WERI-Rb-1 (cell line): Measurements from ENCODE around the gene ACOX2.

Source experiments
- DNase-seq: peaks from one replicate; pipeline ENCODE4 v3.0.0-alpha.2; 2020
- H3K27ac ChIP-seq: fragments of 250-450 bp; sonication (Bioruptor Pico); 2 replicates; pipeline ENCODE4 v1.5.1; 2020; ENCODE audit warnings: mild to moderate bottlenecking, moderate library complexity
- H3K27me3 ChIP-seq: fragments of 250-450 bp; sonication (Bioruptor Pico); 2 replicates; pipeline ENCODE4 v1.5.1; 2021; ENCODE audit warnings: mild to moderate bottlenecking, low read depth, moderate library complexity; ENCODE audit not compliant: insufficient read depth, severe bottlenecking
- H3K36me3 ChIP-seq: fragments of 250-450 bp; sonication (Bioruptor Pico); 2 replicates; pipeline ENCODE4 v1.5.1; 2020; ENCODE audit warnings: mild to moderate bottlenecking, moderate library complexity
- H3K4me3 ChIP-seq: 2 replicates; pipeline ENCODE4 v1.5.1; 2011; ENCODE audit warnings: low read depth, mild to moderate bottlenecking, control low read depth, low read length
- H3K9me3 ChIP-seq: fragments of 250-450 bp; sonication (Bioruptor Pico); 2 replicates; pipeline ENCODE4 v1.5.1; 2021; ENCODE audit warnings: mild to moderate bottlenecking, moderate library complexity; ENCODE audit not compliant: severe bottlenecking
- CTCF ChIP-seq: IDR thresholded peaks from 2 replicates; pipeline ENCODE4 v1.5.1; 2011; ENCODE audit warnings: low read depth, mild to moderate bottlenecking, control low read depth, inconsistent platforms, low read length

ACOX2 gene

GRCh38 chr3:58569287-58570001, 32.5 kb upstream of the ACOX2 start:
- H3K27me3 ChIP-seq, result no peaks in the 10 kb centered on the region
- no peaks in the 10 kb centered on the region for H3K36me3 ChIP-seq
- no peaks in the 10 kb centered on the region for H3K9me3 ChIP-seq
- no peak overlapping the region for H3K4me3 ChIP-seq
- TF ChIP-seq CTCF, result no peak
- H3K27ac ChIP-seq, result no peak overlapping the region
- DNase-seq, result no peak

- Histone ChIP-seq H3K9me3 (no peaks in the 10 kb centered on the region), H3K27ac (no peak overlapping the region), H3K4me3 (no peak overlapping the region), H3K27me3 (no peaks in the 10 kb centered on the region), H3K36me3 (no peaks in the 10 kb centered on the region)
- peak; percentile 75 for DNase-seq
- TF ChIP-seq CTCF, result peak; percentile 87
Observed at GRCh38 chr3:58568572-58569286, 31.7 kb upstream of the ACOX2 start.

GRCh38 chr3:58567251-58567515, 30.2 kb upstream of the ACOX2 start:
- Histone ChIP-seq H3K27ac (no peak overlapping the region), H3K27me3 (no peaks in the 10 kb centered on the region), H3K36me3 (no peaks in the 10 kb centered on the region), H3K4me3 (no peak overlapping the region), H3K9me3 (no peaks in the 10 kb centered on the region)
- TF ChIP-seq CTCF, result no peak
- DNase-seq, result no peak

GRCh38 chr3:58566398-58567250, 29.6 kb upstream of the ACOX2 start:
- H3K27ac ChIP-seq, result no peak overlapping the region
- DNase-seq, result no peak
- no peaks in the 10 kb centered on the region for H3K27me3 ChIP-seq
- H3K4me3 ChIP-seq, result no peak overlapping the region
- H3K9me3 ChIP-seq, result no peaks in the 10 kb centered on the region
- TF ChIP-seq CTCF, result no peak
- no peaks in the 10 kb centered on the region for H3K36me3 ChIP-seq

GRCh38 chr3:58565621-58566397, 28.8 kb upstream of the ACOX2 start:
- Histone ChIP-seq H3K36me3 (no peaks in the 10 kb centered on the region), H3K4me3 (no peak overlapping the region), H3K27ac (no peak overlapping the region), H3K27me3 (no peaks in the 10 kb centered on the region), H3K9me3 (no peaks in the 10 kb centered on the region)
- no peak for TF ChIP-seq CTCF
- no peak for DNase-seq
